Retina (tissue), 1 donor: ENCODE measurements around the gene ARAP2.

Experiments
- DNase-seq: peaks from one replicate; pipeline ENCODE4 v3.0.0-alpha.2; 2016

Gene ARAP2

GRCh38 chr4:36026348-36026880, 217.9 kb downstream of the ARAP2 start:
- DNase-seq, result peak; percentile 9

DNA sequence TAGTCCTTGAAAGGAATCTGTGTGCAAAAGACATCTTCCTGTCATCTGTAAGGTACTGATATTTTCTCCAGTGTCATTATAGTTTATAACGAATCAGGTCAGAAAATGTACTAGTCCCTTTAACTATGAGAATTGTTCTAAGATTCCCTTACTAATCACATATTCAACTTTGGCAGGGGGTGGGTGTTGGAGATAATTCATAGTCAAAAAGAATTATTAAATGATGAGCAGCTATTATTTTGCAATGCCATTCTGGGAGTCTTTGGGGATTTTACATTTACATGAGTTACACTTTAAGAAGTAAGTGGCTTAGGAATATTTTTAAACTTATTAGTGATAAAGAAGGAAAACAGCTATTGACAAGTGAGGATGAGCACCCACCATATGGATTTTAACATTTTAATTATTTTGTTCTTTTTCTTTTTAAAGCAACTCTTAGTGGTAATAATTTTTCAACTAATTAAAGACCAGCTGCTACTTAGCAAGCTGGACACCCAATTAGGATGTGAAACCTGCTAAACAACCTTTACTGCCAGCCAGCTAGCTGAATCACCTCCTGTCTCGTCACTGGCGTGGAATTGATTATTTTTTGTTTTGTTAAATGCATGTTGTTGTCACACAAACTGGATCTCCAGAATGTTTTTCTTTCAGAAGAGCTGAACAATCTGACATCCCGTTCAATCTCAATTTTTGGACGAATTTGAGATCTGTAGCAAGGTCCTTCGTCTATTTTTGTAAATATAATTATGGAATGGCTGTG, 219.2 kb downstream of the ARAP2 start:
- peak; percentile 3 for DNase-seq

DNA sequence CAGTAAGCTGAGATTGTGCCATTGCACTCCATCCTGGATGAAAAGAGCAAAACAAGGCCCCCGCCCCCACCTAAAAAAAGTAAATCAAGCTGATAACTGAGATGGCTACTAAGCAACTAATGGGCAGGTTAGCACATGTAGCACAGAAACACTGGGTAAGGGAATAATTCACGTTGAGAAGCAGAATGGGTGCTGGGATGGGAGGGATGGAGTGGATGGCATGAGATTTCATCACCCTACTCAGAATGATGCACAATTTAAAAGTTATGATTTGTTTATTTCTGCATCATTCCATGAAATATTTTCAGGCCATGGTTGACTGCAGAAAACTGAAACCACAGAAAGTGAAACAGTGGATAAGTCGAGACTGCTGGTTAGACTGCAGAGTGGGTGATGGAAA, 224.0 kb downstream of the ARAP2 start:
- DNase-seq, result no peak
